HG02884 (cell line): ENCODE results near the gene TMCO4.

Experiments used
- ATAC-seq: cut with Tn5 transposase; IDR thresholded peaks from one replicate; pipeline ENCODE4 v1.9.1; 2021; ENCODE audit warnings: mild to moderate bottlenecking, moderate library complexity; ENCODE audit not compliant: unreplicated experiment

The TMCO4 gene

DNA sequence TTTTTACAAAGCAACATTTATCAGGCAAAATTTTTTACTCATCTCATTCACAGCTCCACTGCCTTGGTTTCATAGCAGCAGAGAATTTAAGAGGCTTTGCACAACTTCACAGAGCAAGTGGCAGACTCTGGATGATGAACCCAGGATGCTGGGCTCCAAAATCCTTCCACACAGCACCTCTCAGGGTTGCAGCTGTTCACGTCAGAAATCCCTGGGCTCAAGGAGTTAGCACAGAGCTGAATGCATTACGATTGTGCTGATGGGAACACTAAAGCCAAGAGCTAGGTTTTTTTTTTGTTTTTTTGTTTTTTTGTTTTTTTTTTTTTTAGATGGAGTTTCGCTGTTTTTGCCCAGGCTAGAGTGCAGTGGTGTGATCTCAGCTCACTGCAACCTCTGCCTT is 137.4 kb downstream of the TMCO4 start:
- no peak for ATAC-seq

DNA sequence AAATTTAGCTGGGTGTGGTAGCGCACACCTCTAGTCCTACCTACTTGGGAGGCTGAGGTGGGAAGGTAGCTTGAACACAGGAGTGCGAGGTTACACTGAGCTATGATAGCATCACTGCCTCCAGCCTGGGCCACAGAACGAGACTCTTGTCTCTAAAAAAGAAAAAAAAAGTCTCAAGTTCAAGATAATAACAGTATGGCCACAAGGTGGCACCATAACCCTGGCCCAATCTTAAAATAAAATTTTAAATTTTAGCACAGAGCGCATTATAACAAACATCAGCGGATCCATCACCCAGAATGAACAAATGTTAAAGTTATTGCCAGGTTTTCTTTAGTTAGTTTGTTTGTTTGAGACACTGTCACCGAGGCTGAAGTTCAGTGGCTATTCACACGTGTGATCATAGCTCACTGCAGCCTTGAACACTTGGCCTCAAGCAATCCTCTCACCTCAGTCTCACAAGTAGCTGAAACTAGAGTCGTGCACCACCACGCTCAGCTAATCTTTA is 137.9 kb downstream of the TMCO4 start:
- ATAC-seq, result no peak

DNA sequence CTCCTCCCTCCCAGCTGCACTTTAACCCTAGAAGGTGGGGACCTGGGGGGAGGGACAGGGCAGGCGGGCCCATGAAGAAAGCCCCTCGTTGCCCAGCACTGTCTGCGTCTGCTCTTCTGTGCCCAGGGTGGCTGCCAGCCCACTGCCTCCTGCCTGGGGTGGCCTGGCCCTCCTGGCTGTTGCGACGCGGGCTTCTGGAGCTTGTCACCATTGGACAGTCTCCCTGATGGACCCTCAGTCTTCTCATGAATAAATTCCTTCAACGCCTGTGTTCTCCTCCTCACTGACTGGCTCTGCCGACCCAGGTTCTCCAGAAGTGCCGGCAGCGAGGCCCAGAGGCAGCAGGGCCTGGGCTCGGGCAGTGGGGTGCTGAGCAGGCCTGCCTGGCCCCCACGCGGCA is 141.5 kb downstream of the TMCO4 start:
- ATAC-seq, result no peak

GRCh38 chr1:19657511-19657910 is 142.2 kb downstream of the TMCO4 start:
- ATAC-seq, result no peak

DNA sequence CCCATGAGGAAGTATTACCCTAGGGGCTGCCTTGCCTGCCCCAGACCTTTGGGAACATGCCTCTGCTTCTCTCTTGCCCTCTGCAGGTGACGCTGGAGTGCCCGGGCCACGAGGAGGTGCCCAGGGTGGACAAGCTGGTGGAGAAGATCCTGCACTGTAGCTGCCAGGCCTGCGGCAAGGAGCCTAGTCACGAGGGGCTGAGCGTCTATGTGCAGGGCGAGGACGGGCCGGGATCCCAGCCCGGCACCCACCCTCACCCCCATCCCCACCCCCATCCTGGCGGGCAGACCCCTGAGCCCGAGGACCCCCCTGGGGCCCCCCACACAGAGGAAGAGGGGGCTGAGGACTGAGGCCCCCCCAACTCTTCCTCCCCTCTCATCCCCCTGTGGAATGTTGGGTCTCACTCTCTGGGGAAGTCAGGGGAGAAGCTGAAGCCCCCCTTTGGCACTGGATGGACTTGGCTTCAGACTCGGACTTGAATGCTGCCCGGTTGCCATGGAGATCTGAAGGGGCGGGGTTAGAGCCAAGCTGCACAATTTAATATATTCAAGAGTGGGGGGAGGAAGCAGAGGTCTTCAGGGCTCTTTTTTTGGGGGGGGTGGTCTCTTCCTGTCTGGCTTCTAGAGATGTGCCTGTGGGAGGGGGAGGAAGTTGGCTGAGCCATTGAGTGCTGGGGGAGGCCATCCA is 142.8 kb downstream of the TMCO4 start:
- ATAC-seq, result no peak

- no peak for ATAC-seq
These were observed 143.5 kb downstream of the TMCO4 start for GRCh38 chr1:19656134-19656779.

DNA sequence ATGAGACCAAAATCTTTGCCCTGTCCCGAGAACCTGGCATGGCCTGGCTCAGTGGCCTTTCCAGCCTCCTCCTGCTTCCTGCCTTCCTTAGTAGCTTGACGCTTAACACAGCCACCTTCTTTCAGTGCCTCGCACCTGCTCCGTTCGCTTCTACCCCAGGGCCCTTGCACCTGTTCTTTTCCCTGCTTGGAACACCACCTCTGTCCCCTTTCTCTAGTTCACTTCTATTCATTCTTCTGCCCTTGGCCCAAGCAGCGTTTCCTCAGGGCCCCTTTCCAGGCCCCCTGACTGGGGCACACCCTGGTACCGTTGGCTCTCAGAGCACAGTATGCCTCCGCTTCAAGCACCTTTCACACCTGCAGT is 144.0 kb downstream of the TMCO4 start:
- ATAC-seq, result no peak

- no peak for ATAC-seq
These were observed 144.6 kb downstream of the TMCO4 start for GRCh38 chr1:19654886-19655717.

- ATAC-seq, result no peak
These were observed 145.3 kb downstream of the TMCO4 start for GRCh38 chr1:19654386-19654785.

DNA sequence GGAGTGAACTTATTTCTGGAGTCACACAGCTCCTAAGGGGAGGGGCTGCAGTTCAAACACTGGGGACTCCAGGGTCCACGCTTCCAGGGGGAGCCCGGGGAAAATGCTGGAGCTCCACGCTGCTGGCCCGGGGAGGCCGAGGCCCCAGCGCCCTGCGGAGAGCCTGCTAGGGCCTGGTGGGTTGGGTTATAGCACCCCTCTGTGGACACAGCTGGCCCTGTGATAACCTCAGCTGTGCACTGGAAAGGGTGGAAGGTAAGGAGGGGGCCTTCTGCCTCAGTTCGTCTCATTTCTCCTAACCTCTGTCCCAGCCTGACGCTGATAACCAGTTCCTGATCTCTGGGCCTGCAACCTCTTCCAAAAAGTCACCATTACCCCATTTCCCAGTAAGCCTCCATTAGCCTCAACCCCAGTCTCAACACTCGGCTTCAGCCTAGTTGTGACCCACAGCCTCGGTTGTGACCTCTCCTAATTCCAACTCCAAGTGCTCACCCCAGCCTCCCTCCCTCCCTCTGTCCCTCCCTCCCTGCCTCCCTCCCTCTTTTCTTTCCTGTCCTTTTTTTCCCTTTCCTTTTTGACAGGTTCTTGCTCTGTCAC is 148.5 kb downstream of the TMCO4 start:
- no peak for ATAC-seq

DNA sequence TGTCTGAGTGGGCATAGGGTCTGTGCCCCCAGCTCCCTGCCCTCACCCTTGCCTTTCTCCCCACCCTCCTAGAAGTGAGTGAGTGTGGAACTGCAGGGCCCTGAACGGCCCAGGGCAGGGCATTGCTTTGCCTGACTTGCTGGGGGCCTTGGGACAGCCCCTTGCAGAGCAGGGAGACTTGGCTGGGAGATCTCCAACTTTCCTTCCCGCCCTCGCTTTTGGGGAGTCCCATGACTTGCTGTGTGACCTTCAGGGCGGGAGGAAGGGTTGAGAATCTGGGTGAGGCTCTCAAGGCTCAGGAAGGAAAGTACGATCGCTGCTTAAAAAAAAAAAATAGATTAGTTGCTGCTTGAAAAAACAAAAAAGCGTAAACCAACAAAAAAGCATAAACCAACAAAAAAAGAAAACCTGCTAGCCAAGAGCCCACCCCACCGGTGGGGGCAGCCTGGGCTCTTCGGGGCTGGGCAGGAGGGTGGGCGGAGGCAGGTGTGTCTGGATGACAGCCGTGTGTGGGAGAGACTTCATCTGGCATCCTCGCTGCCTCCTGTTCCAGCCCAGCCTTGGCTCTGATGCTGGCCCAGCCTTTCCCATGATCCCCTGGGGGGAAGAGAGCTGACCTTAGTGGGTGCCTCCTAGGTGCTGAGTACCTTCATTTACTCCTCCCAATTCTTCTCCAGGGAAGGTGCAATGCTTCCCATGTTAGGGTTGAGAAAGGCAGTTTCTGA is 149.1 kb downstream of the TMCO4 start:
- no peak for ATAC-seq

GRCh38 chr1:19648689-19649088 is 151.0 kb downstream of the TMCO4 start:
- no peak for ATAC-seq

- ATAC-seq, result no peak
These were observed 151.5 kb downstream of the TMCO4 start for GRCh38 chr1:19648239-19648638.

DNA sequence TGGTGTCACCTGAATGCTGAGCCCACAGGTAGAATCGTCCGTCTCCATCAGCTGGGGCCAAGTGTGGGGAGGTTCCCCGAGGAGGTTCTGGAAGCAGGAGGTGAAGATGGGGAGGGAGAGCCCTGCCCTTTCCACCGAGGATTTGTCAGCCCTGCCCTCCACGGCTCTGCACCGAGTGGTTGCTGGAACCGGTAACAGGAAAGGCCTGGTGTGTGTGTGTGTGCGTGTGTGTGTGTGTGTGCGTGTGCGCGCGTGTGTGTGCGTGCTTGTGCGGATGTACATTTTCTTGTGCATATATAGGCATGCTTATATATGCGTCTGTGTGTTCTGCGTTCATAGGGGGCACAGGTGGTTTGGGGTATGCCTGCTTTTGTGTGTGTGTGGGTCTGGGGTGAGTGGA is 152.1 kb downstream of the TMCO4 start:
- ATAC-seq, result no peak

- ATAC-seq, result no peak
These were observed 153.1 kb downstream of the TMCO4 start for GRCh38 chr1:19646377-19647319.

GRCh38 chr1:19645411-19646251 is 154.1 kb downstream of the TMCO4 start:
- ATAC-seq, result no peak

GRCh38 chr1:19644681-19645410 is 154.9 kb downstream of the TMCO4 start:
- peak; percentile 31 for ATAC-seq

DNA sequence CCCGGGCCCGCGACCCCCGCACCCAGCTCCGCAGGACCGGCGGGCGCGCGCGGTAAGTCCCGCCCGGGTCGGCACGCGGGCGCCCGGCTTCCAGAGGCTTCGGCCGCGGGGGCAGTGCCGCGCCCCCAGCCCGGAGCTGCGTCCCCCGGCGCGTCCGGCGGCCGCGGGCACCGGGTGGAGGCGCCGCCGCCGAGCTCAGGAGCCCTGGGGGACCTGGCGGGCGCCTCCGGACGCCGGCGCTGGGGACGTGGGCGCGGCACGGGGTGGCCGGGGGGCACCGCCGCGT is 155.4 kb downstream of the TMCO4 start:
- no peak for ATAC-seq
